ENCODE data around the gene DUT.
A peak's percentile ranks its signal among the peaks of the same experiment; 100 is the strongest.

The DUT gene

GRCh38 chr15:48330105-48330785, 984 bp upstream of the DUT start:
- peak in 1 of 2 experiments; percentile 27 for DNase-seq

- peak in 1 of 2 experiments; percentile 58 for DNase-seq
Observed at GRCh38 chr15:48331796-48332641, 790 bp downstream of the DUT start.

DNA sequence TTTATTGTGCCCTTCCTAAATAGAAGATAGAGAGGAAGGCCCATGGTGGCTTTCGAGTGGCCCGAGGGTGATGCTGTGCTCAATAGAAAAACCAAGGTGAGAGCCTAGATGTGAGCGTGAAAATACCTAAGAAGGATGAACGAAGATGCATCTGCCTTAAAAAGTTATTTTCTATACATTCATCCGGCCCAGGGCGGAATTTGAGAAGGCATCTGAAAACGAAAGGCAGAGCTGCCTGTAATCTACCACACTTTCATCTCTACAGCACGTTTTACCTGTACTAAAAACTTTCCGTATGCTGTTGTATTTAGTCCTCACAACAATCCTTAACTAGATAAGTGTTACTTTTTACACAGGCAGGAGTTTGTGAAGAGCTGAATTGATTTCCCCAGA, 1.4 kb downstream of the DUT start:
- no peak for DNase-seq

- no peak for DNase-seq
Observed at GRCh38 chr15:48333540-48333939, 2.3 kb downstream of the DUT start.

- no peak for DNase-seq
Observed at GRCh38 chr15:48334260-48334659, 3.0 kb downstream of the DUT start.

DNA sequence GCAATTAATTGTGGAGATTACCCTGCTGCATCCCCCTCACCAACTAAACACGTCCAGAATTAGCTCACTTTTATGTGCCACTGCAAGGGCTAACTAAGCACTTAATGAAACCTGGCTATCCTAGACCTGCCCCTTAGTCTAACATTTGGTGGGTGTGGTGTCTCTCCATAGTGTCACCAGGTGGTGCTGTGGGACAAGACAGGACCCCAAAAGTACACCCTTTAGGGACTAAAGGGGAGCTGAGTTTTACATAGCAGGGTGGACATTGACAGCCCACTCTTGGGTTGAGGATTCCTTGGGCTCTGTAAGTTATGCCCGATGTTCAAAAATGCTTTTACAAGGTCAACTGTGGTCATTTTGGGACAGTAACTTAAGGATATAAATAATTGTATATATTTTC, 5.7 kb downstream of the DUT start:
- DNase-seq = no peak

- no peak for DNase-seq
Observed at GRCh38 chr15:48337607-48338006, 6.4 kb downstream of the DUT start.

GRCh38 chr15:48340111-48340510, 8.9 kb downstream of the DUT start:
- DNase-seq = no peak

DNA sequence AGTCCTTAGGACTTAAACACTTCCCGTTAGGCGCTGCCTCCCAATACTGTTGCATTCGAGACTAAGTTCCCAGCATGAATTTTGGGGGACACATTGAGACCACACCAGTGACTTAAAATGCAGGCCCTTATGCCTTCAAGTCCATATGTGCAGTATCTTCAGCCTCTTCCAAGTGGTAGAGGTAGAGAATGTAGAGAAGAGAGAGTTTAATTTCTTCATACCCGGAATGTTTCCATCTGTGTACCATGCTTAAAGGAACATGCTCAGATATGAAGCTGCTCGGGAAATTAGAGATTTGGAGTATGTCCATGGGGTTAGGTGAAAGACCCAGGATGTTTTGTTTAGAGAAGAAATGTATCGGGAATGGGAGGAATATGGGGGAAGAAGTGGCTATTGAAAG, 12.6 kb downstream of the DUT start:
- DNase-seq = no peak

DNA sequence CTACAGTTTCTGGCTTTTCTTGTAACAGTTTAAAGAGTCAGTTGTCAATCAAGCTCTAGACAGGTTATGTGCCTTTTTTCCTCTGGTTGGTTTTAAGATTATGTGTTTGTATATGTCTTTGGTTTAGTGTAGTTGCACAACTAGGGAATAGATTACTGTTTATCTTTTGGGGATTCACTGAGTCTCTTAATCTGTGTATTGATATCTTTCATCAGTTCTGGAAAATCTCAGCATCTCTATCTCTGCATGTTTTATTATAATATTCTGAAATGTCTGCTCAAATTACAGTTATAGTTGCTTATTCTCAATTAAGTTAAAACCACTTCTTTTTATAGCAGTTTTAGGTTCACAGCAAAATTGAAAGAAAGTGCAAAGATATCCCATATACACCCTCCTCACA, 14.3 kb downstream of the DUT start:
- DNase-seq = no peak

GRCh38 chr15:48352474-48353072, 21.3 kb downstream of the DUT start:
- DNase-seq = peak in 1 of 2 experiments; percentile 58

DNA sequence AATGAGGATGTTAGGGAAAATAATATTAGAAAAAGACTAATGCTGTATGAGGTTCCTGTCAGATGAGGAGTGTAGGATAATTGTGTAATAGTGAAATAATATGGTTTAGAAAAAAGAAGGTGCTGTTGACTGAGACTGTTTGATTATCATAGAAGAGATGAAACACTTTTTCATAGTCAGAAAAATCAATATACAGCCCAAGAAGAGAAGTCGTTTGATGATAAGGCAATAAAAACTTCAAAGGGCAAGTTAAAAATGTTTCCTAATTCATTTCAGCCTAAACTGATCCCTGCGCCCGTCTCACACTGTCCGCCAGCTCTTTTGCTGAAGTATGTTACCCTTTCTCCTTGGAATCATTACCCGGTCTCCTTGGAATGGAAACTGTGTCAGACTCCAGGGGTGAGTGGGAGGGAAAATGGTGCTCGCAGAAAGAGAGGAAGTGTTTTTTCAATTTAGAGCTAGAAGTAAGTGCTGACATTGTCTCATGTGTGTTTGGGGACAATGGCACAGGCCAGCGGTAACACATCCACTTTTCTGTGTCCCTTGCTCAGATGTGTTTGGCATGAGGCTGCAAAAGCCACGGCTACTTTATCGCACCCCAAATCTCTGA, 23.6 kb downstream of the DUT start:
- no peak for DNase-seq

- no peak for DNase-seq
Observed at GRCh38 chr15:48355377-48355776, 24.1 kb downstream of the DUT start.

DNA sequence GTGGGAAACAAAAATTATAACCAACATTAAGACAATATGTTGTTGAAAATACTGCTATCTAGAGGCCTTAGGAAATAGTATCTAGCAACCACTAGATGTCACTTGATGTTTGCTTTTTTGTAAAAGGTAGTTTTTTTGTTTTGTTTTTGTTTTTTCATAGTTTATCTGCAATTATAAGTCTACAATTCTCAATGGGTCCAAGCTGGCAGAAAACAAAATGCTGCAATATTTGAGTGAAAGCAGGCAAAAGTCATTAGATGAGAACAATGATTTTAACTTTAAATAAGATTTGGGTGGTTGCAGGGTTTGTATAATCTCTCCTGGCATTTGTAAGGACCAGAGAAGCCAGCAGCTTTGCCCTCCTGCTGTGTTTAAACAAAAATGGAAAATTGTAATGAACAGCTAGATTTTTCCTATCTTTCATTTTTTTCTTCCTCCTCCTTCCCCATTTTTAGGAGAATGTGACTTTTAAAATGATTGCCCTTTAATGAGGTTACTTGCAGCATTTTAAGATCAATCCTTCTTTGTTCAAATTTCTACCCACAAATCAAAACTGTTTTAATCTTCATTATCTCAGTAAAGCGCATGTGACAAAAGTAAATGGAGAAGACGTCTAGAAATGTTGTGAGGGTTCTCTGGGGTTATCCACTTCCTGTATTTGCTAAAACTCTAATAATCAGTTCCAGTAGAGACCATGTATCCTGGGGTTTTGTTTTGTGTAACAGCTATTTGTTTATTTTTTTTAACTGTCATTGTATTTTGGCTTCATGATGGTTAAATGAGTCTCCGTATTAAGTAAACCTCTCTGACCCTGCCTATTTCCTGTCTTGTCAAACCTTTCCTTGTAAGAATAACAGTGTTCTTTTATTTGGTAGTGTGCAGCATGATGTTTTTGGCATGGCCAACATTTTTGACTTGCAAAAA, 27.3 kb downstream of the DUT start:
- peak in 1 of 2 experiments; percentile 25 for DNase-seq

GRCh38 chr15:48360841-48361240, 29.6 kb downstream of the DUT start:
- no peak for DNase-seq

GRCh38 chr15:48361685-48362084, 30.5 kb downstream of the DUT start:
- DNase-seq = no peak

DNA sequence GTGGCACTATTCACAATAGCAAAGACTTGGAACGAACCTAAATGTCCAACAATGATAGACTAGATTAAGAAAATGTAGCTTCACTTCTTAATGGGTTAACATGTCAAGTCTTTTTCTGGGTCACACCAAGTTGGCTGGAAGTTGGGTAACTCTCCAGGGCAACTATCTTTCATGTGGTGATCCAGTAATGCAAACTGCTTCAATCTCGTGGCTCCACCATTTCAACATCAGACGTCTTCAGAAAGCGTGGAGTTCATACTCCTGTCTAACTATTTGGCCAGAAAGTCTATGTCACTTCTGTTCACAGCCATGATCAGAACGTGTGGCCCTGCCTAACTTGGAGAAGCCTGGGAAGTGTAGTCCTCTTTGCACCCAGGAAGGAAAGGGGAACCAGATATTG, 32.2 kb downstream of the DUT start:
- no peak for DNase-seq

- no peak for DNase-seq
Observed at GRCh38 chr15:48365575-48365974, 34.3 kb downstream of the DUT start.

DNA sequence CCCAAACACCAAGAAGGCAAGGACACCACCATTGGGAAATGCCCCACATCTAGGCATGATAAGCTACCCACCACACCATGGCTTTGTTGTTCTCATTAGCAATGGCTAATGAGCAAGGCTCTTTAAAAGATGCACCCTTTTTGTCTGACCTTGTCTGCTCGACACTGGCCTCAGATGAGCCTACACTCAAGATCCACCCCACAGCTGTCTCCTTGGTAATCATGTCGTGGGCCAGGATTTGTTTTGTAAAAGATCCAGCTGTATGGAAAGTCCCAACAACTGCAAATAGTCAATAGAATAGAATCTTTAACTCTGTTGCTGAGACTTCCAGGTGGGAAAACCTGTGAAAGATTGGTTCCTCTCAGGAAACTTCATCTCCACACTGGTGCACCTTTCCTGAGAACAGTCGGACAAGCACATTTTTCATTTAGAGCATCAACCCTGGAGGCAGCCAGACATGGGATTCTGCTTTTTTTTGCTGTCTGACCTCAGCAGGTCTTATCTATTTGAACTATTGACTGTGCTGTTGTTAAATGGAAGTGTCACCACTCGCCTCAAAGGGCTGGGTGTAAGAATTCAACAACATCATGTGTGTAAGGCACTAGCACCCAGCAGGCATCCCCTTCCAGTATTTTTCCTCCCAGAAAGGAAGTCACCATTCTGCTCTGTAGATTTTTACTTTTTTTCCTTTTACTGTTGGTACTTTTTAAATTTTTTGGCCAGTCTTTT, 35.5 kb downstream of the DUT start:
- no peak for DNase-seq

DNA sequence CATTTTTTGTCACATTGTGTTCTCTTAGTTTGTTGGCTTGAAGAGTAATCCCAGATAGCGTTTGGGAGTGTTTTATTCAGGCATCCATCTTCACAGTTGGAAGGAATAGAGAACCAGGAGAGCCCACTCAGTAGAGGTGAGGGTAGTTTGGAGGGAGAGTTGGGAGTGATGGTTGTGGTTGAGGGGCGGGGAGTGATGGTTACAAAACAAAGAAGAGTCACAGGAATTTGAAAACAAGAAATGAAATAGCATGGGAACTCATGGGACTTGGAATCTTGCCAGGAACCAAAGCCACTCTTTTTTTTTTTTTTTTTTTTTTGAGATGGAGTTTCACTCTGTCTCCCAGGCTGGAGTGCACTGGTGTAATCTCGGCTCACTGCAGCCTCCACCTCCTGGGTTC, 36.3 kb downstream of the DUT start:
- DNase-seq = no peak

DNA sequence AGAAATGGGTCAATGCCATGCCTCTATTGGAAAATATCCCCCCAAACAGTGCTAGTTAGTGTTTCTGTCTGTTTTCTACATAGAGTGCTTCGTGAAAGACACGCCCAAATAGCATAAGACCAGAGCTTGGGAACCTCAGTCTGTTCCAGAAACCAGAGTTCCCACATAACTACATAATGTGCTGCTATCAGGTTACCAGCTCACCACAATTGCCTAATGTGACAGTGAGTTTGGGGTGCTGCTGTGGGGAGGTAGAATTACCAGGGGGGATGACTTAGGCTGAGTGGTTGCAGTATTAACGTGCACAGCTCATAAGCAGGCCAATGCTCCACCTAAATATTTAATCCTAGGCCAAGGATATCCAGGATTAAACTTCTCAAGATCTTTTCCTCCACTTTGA, 39.2 kb downstream of the DUT start:
- no peak for DNase-seq

DNA sequence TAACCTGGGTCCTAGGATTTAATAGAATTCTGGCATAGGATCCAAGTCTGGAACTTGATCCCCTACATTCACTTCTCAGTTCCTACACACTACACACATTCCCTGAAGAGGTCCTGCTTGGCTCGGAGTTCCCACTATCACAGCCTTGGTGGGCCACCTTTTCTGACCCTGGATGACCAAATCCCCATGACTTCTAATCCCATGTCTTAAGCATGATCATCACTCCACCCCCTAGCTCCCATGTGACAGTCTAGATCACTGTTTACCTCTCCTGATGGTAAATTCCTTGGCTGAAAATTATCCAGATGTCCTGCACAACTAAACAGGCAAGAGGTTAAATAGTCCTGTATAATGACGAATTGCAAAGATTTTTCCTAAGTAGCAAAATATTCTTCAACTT, 40.3 kb downstream of the DUT start:
- no peak for DNase-seq

Measured in SW 1271 (cell line).